ENCODE measurements around the gene SIGLEC7. TPM values are rescaled to one million over a fixed set of nuclear protein-coding genes. Genes with fewer than 3 reads are reported as not detected.

Gene SIGLEC7
- total RNA-seq, 1 donor from 2014 or later = not detected

DNA sequence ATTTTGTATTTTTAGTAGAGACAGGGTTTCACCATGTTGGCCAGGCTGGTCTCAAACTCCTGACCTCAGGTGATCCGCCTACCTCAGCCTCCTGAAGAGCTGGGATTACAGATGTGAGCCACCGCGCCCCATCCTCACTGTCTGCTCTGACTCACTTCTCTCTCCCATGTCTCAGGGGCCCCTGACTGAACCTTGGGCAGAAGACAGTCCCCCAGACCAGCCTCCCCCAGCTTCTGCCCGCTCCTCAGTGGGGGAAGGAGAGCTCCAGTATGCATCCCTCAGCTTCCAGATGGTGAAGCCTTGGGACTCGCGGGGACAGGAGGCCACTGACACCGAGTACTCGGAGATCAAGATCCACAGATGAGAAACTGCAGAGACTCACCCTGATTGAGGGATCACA is 12.4 kb upstream of the SIGLEC7 start:
- H3K9me3 Mint-ChIP-seq = no peaks in the 10 kb centered on the region
- DNase-seq (no peak), ATAC-seq (ENCODE audit: low read depth) (no peak)
- peaks cover 36% of the 10 kb centered on the region for H3K27me3 Mint-ChIP-seq
- CTCF ChIA-PET = no interaction called here
- intact Hi-C loops (cut with micrococcal nuclease) = no loop called here
- TF ChIP-seq CTCF (IDR thresholded peaks at IDR 0.05) = no peak
- H3K27ac Mint-ChIP-seq = no peak overlapping the region
- H3K4me3 Mint-ChIP-seq = no peak overlapping the region
- no peaks in the 10 kb centered on the region for H3K36me3 Mint-ChIP-seq (ENCODE audit: low read depth)
- POLR2A ChIA-PET = no interaction called here
- peaks cover 7% of the 10 kb centered on the region for H3K4me1 Mint-ChIP-seq

DNA sequence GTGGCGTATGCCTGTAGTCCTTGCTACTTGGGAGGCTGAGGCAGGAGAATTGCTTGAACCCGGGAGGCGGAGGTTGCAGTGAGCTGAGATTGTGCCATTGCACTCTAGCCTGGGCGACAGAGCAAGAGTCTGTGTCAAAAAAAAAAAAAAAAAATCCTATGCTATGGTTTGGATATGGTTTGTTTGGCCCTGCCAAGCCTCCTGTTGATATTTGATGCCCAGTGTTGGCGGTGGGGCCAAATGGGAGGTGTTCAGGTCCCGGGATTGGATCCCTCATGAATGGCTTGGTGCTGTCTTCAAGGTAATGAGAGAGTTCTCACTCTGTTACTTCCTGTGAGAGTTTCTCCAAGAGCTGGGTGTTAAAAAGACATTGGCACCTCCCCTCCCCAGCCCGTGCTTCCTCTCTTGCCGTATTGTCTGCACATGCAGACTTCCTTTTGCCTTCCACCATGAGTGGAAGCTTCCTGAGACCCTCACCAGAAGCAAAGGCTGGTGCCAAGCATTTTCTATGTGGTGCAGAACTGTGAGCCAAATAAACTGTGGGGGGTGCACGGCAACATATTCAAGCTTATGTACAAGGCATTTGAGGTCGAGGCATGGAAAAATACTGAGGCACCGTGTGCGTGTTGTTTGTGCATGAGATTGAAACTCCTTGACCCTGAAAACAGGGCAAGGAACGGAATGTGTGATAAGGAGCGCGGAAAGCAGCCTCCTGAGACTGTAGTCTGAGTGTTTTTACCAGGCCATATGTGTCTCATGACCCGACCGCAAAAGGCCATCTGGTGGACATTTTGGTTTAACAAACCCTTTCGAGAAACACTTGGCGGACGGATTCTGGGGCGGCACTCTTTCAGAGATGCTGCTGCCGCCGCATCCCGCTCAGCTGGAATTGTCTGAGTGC is 10.1 kb upstream of the SIGLEC7 start:
- POLR2A ChIA-PET = no interaction called here

GRCh38 chr19:51135004-51135403 is 7.1 kb upstream of the SIGLEC7 start:
- Mint-ChIP-seq H3K27me3 (peaks cover 44% of the 10 kb centered on the region), H3K4me3 (no peak overlapping the region), H3K36me3 (ENCODE audit: low read depth) (no peaks in the 10 kb centered on the region), H3K4me1 (peaks cover 19% of the 10 kb centered on the region), H3K27ac (no peak overlapping the region), H3K9me3 (peaks cover 3% of the 10 kb centered on the region)
- ChIA-PET POLR2A (no interaction called here), CTCF (no interaction called here)
- DNase-seq (no peak), ATAC-seq (ENCODE audit: low read depth) (no peak)
- intact Hi-C loops (cut with micrococcal nuclease) = no loop called here
- TF ChIP-seq CTCF (IDR thresholded peaks at IDR 0.05) = no peak

More for the DNA sequence above, 10.1 kb upstream of the SIGLEC7 start:
- DNase-seq (no peak), ATAC-seq (ENCODE audit: low read depth) (no peak)
- Mint-ChIP-seq H3K9me3 (peaks cover 3% of the 10 kb centered on the region), H3K36me3 (ENCODE audit: low read depth) (no peaks in the 10 kb centered on the region), H3K4me1 (peaks cover 7% of the 10 kb centered on the region), H3K4me3 (no peak overlapping the region), H3K27ac (no peak overlapping the region), H3K27me3 (peaks cover 38% of the 10 kb centered on the region)
- intact Hi-C loops (cut with micrococcal nuclease) = no loop called here
- CTCF ChIA-PET = interaction anchor here (0.6 kb wide), 1 partner anchor 184 kb away, joined by 3 read pairs; no protein-coding TSS in a partner anchor
- no peak for TF ChIP-seq CTCF (IDR thresholded peaks at IDR 0.05)

DNA sequence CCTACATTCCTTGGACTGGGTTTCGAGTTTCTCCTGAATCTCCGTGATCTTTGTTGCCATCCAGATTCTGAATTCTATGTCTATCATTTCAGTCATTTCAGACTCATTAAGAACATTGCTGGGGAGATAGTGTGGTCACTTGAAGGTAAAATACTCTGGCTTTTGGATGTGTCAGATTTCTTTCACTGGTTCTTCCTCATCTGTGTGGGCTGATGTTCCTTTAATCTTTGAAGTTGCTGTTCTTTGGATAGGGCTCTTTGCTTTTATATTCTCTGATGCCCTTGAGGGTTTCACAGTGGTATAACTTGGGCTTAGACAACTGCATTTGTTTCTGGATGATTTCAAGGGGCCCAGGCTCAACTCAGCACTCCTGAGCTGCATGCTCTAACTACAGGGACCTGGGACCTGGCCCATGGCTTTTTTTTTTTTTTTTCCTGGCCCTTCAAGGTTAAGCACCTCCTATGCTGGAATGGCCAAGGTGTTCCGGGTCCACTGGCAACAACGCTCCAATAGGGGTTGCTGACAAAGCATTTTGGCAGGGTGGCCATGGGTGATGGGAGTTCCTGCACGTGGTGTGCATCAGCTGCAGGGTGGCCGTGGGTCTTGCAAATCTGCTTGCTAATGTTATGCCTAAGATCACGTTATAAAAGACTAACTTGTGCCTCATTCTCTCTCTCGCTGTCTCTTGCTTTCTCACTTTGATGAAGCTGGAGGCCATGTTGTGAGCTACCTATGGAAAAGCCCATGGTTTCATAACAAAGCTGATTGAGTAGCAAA is 5.9 kb upstream of the SIGLEC7 start:
- CTCF ChIA-PET = no interaction called here
- H3K27ac Mint-ChIP-seq = no peak overlapping the region
- H3K36me3 Mint-ChIP-seq (ENCODE audit: low read depth) = no peaks in the 10 kb centered on the region
- H3K4me1 Mint-ChIP-seq = peaks cover 26% of the 10 kb centered on the region
- H3K4me3 Mint-ChIP-seq = no peak overlapping the region
- ATAC-seq (ENCODE audit: low read depth) = no peak
- peaks cover 3% of the 10 kb centered on the region for H3K9me3 Mint-ChIP-seq
- H3K27me3 Mint-ChIP-seq = peaks cover 39% of the 10 kb centered on the region
- TF ChIP-seq CTCF (IDR thresholded peaks at IDR 0.05) = no peak
- intact Hi-C loops (cut with micrococcal nuclease) = no loop called here
- DNase-seq = no peak
- POLR2A ChIA-PET = no interaction called here

Data from activated B cell treated with CpG ODN at 0.5 μM for 24 hours (primary cell).